ENCODE data around the gene EEF1AKMT1. TPM values are rescaled to one million over a fixed set of nuclear protein-coding genes. Genes with fewer than 3 reads are reported as not detected.

Gene EEF1AKMT1
- total and polyA plus RNA-seq, 2 donors (not counting 1 experiment from before 2014, with no cell fraction given) = 2.9 to 4.9 TPM

DNA sequence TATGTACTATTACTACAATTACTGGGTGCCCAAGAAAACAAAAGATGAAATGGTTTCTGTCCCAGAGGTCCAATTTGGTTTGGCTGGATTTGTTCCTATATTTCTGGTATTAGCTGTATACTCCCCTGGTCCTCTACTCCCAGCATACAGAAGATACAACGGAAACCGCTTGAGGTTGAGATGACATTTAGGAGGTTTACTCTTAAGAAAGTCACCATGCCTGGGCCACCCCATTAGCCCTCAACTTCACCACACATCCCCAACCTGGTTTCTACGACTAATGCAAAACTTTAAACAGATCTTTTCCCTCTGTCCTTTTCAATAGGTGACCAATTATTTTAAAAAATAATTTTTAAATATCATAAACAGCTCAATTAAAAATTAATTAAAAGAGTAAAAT is 46.0 kb upstream of the EEF1AKMT1 start:
- no peak overlapping the region for H3K27ac Mint-ChIP-seq

GRCh38 chr13:20815464-20815863 is 41.7 kb upstream of the EEF1AKMT1 start:
- H3K27ac ChIP-seq (ENCODE audit: low read length in 2 of 2) = no peak overlapping the region
- H3K36me3 ChIP-seq (replicated peaks in 1 of 2; ENCODE audit: control extremely low read depth in 1 of 2, control insufficient read depth in 1 of 2, extremely low read depth in 1 of 2, insufficient read depth in 2 of 2, low read length in 1 of 2) = peaks cover 5 to 6% of the 10 kb centered on the region in 2 experiments
- intact Hi-C loops (cut with micrococcal nuclease) = no loop called here
- H4K20me1 ChIP-seq (ENCODE audit: control insufficient read depth, insufficient read depth, low read length, poor library complexity, severe bottlenecking) = no peaks in the 10 kb centered on the region
- DNase-seq (no peak), ATAC-seq (ENCODE audit: low read depth) (no peak)
- no peak overlapping the region for H3K9ac ChIP-seq (ENCODE audit: low read length)
- CTCF ChIA-PET = interaction anchor here (0.6 to 2.5 kb wide), 2 partner anchors 13 to 67 kb away, joined by 3 to 22 read pairs; no protein-coding TSS in a partner anchor
- no peaks in the 10 kb centered on the region for H3K27me3 ChIP-seq (replicated peaks in 1 of 4; ENCODE audit: control extremely low read depth in 1 of 4, control insufficient read depth in 3 of 4, insufficient read depth in 4 of 4, low read length in 3 of 4)
- no peak overlapping the region for H3K4me3 Mint-ChIP-seq
- H3K79me2 ChIP-seq (ENCODE audit: control insufficient read depth, insufficient read depth, low read length) = no peaks in the 10 kb centered on the region
- no peak overlapping the region for H3K4me3 ChIP-seq (ENCODE audit: control extremely low read depth in 1 of 5, extremely low read depth in 1 of 5, insufficient read depth in 1 of 5, low read depth in 2 of 5, low read length in 4 of 5)
- no CpG with 5 or more reads among the region's 1 CpG for WGBS (ENCODE audit: insufficient coverage)
- H3K27ac Mint-ChIP-seq = no peak overlapping the region
- H3K4me1 ChIP-seq (ENCODE audit: control insufficient read depth in 2 of 2, insufficient read depth in 2 of 2, low read length in 2 of 2) = no peaks in the 10 kb centered on the region
- POLR2A ChIA-PET = no interaction called here
- no peak overlapping the region for H2AFZ ChIP-seq (ENCODE audit: insufficient read depth, low read depth, low read length, poor library complexity, severe bottlenecking)
- H3K4me1 Mint-ChIP-seq = no peaks in the 10 kb centered on the region
- TF ChIP-seq, protein P1, sequence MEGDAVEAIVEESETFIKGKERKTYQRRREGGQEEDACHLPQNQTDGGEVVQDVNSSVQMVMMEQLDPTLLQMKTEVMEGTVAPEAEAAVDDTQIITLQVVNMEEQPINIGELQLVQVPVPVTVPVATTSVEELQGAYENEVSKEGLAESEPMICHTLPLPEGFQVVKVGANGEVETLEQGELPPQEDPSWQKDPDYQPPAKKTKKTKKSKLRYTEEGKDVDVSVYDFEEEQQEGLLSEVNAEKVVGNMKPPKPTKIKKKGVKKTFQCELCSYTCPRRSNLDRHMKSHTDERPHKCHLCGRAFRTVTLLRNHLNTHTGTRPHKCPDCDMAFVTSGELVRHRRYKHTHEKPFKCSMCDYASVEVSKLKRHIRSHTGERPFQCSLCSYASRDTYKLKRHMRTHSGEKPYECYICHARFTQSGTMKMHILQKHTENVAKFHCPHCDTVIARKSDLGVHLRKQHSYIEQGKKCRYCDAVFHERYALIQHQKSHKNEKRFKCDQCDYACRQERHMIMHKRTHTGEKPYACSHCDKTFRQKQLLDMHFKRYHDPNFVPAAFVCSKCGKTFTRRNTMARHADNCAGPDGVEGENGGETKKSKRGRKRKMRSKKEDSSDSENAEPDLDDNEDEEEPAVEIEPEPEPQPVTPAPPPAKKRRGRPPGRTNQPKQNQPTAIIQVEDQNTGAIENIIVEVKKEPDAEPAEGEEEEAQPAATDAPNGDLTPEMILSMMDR (IDR thresholded peaks at IDR 0.05) = no peak
- no peak for TF ChIP-seq EZH2 (IDR thresholded peaks at IDR 0.05; ENCODE audit: borderline replicate concordance, insufficient read depth, low read depth, low read length, poor library complexity, severe bottlenecking)
- no peaks in the 10 kb centered on the region for H3K9me3 Mint-ChIP-seq (ENCODE audit: insufficient read depth)
- H3K27me3 Mint-ChIP-seq = no peaks in the 10 kb centered on the region
- no peak overlapping the region for H3K4me2 ChIP-seq (replicated peaks; ENCODE audit: low read depth, low read length, poor library complexity, severe bottlenecking)
- no peaks in the 10 kb centered on the region for H3K9me3 ChIP-seq (ENCODE audit: control extremely low read depth in 1 of 3, control insufficient read depth in 2 of 3, insufficient read depth in 1 of 3, low read length in 2 of 3)

More for the DNA sequence above, 46.0 kb upstream of the EEF1AKMT1 start:
- no peak for ATAC-seq (ENCODE audit: low read depth)
- Histone ChIP-seq H3K9me3 (ENCODE audit: control extremely low read depth in 1 of 3, control insufficient read depth in 2 of 3, insufficient read depth in 1 of 3, low read length in 2 of 3) (no peaks in the 10 kb centered on the region), H3K36me3 (replicated peaks in 1 of 2; ENCODE audit: control extremely low read depth in 1 of 2, control insufficient read depth in 1 of 2, extremely low read depth in 1 of 2, insufficient read depth in 2 of 2, low read length in 1 of 2) (peaks cover 7 to 13% of the 10 kb centered on the region in 2 experiments), H3K27me3 (replicated peaks in 1 of 4; ENCODE audit: control extremely low read depth in 1 of 4, control insufficient read depth in 3 of 4, insufficient read depth in 4 of 4, low read length in 3 of 4) (no peaks in the 10 kb centered on the region), H3K4me2 (replicated peaks; ENCODE audit: low read depth, low read length, poor library complexity, severe bottlenecking) (no peak overlapping the region), H2AFZ (ENCODE audit: insufficient read depth, low read depth, low read length, poor library complexity, severe bottlenecking) (no peak overlapping the region), H3K27ac (ENCODE audit: low read length in 2 of 2) (no peak overlapping the region), H3K4me3 (ENCODE audit: control extremely low read depth in 1 of 5, extremely low read depth in 1 of 5, insufficient read depth in 1 of 5, low read depth in 2 of 5, low read length in 4 of 5) (no peak overlapping the region), H4K20me1 (ENCODE audit: control insufficient read depth, insufficient read depth, low read length, poor library complexity, severe bottlenecking) (no peaks in the 10 kb centered on the region), H3K9ac (ENCODE audit: low read length) (no peak overlapping the region), H3K79me2 (ENCODE audit: control insufficient read depth, insufficient read depth, low read length) (no peaks in the 10 kb centered on the region), H3K4me1 (ENCODE audit: control insufficient read depth in 2 of 2, insufficient read depth in 2 of 2, low read length in 2 of 2) (no peaks in the 10 kb centered on the region)
- no peak for DNase-seq
- ChIA-PET CTCF (interaction anchor here (2.4 kb wide), 1 partner anchor 9 kb away, joined by 10 read pairs; no protein-coding TSS in a partner anchor), POLR2A (no interaction called here)
- intact Hi-C loops (cut with micrococcal nuclease) = loop anchor here (10.0 kb wide), 1 partner anchor 45 kb away; the partner anchor contains the start of gene EEF1AKMT1
- no peaks in the 10 kb centered on the region for H3K9me3 Mint-ChIP-seq (ENCODE audit: insufficient read depth)
- H3K27me3 Mint-ChIP-seq = no peaks in the 10 kb centered on the region
- WGBS (ENCODE audit: insufficient coverage) = no CpG with 5 or more reads among the region's 3 CpGs
- no peak for TF ChIP-seq EZH2 (IDR thresholded peaks at IDR 0.05; ENCODE audit: borderline replicate concordance, insufficient read depth, low read depth, low read length, poor library complexity, severe bottlenecking)
- TF ChIP-seq, protein P1 (IDR thresholded peaks at IDR 0.05) = no peak
- H3K4me3 Mint-ChIP-seq = no peak overlapping the region
- H3K4me1 Mint-ChIP-seq = no peaks in the 10 kb centered on the region

All from B cell (primary cell).